GM18909 (cell line): Measurements from ENCODE around the gene NUP214.
"Not testable (repeated sequence)": the region's sequence is repeated elsewhere in the genome, so short reads cannot be mapped to it uniquely, and the experiment has no call there.

Experiments
- ATAC-seq: cut with Tn5 transposase; IDR thresholded peaks from one replicate; pipeline ENCODE4 v1.9.1; 2021; ENCODE audit warnings: mild to moderate bottlenecking; ENCODE audit not compliant: unreplicated experiment, poor library complexity

The NUP214 gene

DNA sequence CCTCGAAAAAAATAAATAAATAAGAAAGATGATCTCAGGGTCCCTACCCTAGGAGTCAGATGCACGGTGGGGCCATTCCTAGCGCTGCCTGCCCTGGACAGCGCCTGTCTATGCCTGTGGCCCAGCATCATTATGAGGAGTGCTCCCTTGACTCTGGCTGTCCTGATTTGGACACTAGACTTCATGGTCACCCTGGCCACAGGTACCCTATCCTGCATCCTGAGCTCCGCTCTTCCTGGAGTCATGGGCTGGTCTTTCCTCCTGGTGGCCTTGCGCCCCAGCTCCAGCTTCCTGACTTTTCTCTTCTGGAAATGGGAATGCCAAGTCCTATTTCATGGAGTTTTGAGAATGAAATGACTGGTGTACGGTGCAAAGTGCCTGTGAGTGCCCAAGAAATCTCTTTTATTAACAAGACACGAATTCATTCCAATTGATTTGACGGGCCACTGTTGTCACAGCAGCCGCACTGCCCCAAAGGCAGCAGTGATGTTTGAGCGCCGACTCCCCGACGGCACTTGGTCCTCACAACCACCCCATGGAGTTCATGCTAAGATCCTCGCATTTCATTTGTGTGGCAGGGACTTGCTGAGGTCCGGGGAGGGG, 29.6 kb upstream of the NUP214 start:
- ATAC-seq, result no peak

DNA sequence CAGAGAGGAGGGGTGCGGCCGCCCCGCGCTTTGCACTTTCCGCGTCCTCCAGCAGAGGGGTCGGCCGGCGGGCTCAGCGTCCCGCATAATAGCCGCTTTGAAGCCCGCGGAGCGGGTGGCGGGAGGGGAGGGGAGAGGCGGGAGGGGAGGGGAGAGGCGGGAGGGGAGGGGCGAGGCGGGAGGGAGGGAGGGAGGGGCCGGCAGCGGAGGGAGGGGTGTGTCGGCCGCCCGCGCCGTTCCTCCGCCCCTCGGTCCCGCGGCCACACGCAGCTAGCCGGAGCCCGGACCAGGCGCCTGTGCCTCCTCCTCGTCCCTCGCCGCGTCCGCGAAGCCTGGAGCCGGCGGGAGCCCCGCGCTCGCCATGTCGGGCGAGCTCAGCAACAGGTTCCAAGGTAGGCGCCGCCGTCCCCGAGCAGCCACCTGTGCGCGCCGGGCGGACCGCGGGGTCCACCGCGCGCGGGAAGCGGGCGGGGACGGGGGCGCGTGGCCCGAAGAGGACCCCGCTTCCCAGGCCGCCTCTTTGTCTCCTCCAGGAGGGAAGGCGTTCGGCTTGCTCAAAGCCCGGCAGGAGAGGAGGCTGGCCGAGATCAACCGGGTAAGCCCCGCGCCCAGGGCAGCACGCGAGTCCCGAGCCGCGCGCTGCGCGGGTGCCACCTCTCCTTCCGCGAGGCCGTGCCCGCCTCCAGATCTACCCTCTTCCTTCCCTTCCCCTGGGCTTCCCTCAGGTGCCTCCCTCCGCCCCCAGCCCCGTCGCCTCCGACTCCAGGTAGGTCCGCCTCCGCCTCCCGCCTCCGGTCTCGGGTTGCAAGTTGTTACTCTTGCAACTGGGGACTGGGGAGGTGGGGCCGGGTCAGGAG, 28.9 kb upstream of the NUP214 start, which contains the start of gene AIF1L:
AIF1L (plus strand) TSS at position 263 of the 857 bp plus-strand sequence; CDS start at position 362, 99 bp downstream.
- no peak for ATAC-seq

DNA sequence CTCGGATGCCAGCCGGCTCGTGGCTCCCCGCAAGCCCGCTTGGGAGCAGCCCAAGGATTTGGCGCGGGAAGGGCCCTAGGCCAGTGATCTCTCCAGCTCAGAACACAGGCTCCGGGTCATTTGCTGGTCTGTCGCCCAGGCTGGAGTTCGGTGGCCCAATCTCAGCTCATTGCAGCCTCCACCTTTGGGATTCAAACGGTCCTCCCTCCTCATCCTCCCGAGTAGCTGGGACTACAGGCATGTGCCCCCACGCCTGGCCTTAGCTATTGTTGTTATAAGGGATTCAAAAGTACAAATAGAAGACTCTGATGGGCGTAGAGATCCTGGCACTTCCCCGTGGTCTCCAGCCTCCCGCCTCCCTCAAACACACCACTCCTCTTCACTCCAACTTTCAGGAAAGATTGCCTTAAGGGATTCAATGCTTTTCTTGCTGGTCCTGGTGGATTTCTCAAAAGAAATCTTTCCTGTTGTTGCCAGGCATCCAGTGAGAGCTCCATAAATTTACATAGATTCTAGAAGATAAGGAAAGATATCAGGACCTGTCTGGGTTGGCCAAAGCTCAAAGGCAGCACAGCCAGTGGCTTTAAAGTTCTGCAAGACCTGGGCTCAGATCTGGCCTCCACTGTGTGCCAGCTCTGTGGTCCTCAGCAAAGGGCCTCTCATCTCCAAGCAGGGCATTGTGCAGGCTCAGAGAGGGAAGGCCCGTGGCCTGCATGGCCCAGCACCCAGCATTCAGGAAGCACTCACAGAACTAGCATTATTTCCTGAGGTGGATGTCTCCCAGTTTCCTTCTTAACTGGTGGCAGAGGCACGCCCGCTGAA, 28.0 kb upstream of the NUP214 start:
- no peak for ATAC-seq

DNA sequence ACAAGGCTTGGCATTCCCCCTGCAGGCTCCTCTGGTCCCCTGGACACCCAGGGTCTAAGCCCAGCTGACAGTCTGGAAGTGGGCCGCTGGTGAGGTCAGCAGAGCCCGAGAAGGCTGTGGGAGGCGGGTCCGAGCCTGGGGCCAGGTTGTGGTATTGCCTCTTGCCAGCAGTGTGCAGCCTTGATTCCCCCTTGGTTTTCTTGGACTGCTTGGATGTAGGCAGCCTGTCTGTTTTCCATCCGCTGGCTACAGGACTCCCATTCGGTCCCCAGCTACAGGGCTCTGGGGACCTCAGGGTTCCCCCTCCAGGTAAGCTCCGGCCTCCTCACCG, 27.5 kb upstream of the NUP214 start:
- no peak for ATAC-seq

DNA sequence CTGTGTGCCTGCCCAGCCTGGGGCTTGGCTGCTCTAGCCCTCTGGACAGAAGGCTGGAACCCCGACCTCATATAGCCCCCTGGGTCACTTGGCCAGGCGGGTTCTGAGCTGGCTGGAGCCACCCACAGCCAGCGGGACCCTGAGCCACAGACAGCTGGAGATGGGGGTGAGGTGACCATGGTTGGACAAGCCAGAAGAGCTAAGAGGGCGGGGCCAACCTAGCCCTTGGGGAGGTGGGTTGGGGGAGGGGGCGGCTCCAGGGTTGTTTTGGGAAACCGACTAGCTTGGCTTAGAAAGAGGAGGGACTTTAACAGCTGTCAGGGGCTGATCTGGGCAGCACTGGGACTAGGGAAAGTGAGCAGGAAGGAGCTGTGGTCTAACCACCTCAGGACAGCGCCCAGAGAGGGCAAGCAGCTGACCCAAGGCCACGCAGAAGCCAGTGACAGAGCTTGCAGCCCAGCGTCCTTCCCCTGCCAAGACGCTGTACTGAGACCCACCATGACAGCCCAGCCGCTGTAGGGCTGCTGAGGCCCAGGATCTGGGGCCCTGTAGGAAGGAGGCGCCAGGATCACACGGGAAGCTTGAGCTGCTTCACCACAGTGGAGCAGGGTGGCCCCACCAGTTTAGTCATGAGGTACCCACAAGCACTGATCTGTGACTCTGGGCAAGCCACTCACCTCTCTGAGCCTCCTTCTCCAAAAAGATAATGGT, 26.8 kb upstream of the NUP214 start:
- ATAC-seq, result no peak

DNA sequence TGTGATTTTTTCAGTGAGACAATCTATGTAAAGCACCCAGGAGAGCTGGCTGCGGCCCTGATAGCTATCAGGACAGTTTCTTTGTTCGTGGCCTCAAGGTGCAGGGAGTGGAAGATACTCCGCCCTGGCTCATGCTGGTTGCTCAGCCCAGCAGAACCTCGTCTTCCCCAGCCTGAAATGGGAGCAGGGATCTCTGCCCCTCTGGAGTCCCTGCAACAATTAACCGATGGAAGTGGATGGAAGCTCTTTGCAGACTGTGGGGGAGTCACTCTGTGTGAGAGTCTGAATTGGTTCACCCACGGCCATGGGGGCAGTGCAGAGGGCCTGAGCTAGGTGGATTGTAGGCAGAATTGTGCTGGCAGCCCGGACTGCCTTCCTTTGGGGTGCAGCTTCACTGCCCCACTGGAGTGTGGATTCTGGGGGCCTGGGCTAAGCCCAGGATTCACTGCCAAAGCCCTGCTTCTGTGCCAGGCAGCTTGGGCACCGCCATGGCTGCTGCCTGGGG, 26.2 kb upstream of the NUP214 start:
- no peak for ATAC-seq

DNA sequence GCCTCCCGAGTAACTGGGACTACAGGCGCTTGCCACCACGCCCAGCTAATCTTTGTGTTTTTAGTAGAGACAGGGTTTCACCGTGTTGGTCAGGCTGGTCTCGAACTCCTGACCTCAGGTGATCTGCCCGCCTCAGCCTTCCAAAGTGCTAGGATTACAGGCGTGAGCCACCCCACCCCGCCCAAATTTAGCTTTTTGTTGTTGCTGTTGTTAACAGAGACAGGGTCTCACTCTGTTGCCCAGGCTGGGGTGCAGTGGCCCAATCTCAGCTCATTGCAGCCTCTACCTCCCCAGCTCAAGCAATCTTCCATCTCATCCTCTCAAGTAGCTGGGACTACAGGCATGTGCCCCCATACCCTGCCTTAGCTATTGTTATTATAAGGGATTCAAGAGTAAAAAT, 25.5 kb upstream of the NUP214 start:
- not testable (repeated sequence) for ATAC-seq

DNA sequence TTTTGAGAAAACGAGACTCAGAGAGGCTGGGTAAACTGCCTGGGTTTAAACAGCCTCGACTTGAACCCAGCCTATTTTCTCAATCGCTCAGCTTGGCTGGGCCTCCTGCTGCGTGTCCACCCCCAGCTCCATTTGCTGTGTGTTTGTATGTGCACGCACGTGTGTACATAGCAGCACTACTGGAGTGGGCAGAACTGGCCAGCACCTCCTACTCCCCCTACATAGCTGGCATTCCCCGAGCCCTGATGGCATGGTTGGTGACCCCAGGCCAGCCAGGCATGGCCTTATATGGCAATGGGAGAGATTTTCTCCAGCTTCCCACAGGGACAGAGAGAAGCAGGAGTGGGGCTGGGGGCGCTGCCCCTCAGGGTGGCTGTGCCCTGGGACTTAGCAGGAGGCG, 24.9 kb upstream of the NUP214 start:
- ATAC-seq, result no peak

DNA sequence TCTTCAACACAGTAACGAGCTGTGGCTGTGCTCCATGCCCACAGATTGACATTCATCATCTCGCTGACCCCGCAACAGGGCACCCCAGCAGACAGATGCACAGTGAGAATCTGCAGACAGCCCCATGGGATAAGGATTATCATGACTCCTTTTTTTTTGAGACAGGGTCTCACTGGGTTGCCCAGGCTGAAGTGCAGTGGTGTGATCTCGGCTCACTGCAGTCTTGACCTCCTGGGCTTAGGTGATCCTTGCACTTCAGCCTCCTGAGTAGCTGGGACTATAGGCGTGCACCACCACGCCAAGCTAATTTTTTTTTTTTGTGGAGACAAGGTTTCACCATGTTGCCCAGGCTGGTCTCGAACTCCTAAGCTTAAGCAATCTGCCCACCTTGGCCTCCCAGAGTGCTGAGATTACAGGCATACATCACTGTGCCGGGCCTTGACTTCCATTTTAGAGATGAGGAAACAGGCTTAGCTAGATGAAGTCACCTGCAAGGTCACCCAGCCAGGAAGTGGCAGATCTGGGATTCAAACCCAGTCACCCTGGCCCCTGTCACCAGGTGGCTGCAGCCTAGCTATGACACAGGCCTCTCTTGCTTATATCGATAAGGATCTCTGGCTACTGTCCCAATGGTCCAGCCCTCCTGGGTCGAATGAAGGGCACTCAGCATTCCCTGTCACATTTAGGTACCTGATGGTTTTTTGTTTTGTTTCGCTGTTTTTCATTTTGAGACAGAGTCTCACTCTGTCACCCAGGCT, 24.0 kb upstream of the NUP214 start:
- ATAC-seq, result no peak

DNA sequence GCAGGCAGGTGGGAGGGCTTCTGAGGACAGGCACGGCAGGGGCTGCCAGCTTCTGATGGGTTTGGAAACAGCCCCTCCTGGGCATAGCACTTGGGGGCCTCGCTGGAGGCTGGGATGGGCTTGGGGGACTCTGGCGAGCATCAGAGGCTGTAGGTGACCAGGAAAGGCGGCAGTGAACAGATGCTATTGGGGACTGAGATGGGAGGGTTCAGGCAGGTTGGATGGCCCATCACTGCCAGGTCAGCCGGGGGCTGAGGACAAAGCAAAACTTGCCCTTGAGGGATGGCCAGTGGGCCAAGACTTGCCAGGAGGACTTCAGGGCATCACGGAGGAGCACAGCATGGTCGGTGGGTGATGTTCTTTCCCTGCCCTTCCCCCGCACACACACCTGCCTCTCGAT, 22.4 kb upstream of the NUP214 start:
- ATAC-seq, result no peak

DNA sequence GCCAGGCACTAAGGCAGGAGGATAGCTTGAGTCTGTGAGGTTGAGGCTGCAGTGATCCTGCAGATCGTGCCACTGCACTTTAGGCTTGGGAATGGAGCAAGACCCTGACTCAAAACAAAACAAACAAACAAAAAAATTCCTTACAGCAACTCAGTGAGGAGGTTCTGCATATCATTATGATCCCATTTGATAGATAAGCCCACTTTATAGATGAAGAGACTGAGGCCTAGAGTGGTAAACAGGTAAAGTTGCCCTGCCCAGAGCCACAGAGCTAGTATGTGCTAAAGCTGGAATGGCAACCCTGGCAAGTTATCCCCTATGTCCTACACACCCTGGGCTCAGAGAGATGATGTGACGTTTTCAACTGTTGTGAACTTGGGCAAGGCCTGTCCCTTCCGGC, 21.9 kb upstream of the NUP214 start:
- ATAC-seq, result no peak

DNA sequence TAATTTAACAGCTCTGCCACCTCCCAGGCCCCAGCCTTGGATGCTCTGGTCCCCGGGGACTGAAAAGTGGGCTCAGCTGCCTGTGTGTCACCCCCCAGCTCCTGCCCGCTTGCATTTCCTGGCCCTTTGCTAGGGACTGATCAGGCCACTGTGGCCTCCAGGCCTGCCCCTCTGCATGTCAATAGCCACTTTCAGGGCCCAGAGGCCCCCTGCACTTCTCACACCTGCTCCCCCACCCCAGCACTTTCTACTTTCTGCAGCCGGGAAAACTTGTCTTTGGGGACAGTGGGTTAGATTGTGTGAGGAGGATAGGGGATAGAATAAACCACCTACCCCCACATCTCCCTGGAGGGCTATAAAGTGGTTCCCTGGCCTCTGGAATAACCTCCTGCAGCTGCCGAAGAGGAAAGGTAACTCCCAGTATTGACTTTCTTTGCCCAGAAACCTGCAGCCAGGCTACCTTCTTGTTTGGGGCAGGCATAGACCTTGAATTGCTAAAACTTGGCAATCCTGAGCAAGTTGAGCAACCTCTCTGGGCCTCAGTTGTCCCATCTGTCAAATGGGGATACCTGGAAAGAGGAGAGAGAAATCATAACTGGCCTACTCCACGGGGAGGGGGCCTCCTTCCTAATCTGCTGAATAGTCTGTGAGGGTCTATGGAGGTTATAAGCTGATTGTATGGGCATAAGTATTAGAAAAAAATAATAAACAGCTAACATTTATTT, 21.2 kb upstream of the NUP214 start:
- no peak for ATAC-seq

DNA sequence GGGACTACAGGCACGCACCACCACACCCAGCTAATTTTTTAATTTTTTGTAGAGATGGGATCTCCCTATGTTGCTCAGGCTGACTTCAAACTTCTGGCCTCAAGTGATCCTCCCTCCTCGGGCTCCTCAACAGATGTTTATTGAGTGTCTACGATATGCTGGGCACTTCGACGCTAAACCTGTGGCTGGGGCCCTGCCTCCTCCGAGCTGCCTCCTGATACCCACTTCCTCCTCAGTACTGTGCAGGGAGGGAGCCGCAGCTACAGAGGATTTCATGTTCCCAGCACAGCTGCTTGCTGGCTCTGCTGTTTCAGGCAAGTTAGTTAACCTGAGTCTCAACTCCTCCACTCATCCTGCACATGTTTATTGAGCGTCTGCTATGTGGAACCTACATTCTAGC, 19.4 kb upstream of the NUP214 start:
- no peak for ATAC-seq

DNA sequence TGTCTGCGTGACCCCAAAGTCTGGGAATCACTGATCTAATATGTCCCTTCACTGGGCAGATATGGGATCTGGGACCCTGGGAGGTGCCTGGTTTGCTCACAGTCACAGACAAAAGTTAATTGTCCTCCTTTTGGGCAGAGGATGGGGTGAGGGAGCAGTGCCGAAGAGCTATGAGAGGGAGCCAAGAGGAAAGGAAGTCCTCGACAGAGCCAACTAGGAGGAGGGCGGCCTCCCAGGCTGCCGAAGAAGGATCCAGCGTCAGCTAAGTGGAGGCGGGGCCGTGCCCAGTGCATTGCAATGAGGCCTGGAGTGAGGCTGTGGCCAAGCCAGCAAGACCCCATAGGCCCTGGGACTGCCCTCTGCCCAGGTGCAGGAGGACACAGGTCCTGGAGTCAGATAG, 17.6 kb upstream of the NUP214 start:
- ATAC-seq, result no peak

DNA sequence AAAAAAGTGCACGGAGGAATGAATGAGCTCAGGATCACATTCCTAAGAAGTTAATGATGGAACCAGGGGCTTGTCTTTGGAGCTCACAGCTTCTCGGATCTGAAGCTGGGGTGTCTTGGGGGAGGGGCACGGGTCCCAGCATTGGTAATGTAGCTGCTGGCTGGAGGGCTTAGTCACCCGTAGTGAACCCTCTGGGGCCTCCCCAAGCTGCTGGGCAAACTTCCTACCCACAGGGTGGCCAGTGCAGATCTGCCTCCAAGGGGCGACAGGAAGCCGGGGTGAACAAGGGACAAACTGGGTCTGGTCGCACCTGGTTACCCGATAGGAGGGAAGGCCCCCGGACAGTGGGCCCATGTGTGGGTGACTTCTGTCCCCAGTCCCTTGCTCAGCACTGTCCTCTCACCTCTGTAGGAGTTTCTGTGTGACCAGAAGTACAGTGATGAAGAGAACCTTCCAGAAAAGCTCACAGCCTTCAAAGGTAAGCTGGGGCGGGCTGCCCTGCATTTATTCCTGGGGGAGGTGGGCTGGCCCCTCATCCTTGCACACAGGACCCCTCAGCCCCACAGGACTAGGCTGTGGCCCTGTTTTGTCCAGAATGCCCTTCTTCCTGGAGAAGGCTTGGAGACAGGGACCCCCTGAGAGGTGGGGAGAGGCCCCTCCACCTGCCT, 14.1 kb upstream of the NUP214 start:
- no peak for ATAC-seq

DNA sequence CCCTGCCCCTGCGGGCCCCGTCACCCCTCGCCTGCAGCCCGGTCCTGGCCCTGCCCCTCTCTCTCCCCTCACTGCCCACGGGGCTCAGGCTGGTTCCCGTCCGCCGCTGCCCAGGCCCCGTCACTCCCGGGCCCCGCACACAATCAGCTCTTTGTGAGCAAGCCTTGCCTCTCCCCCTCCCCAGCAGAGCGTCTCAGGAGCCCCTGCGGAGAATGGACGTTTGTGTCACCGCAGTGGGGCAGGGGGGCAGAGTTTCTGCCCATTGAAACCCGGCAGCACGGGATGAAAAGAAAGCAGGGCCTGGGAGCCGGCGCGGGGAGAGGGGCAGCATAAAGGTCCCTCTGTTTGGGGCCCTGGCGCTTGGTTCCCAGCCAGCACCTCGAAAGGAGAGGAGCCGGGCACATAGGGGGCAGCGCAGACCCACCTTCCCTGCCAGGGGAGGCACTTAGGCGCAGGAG, 13.5 kb upstream of the NUP214 start:
- ATAC-seq, result no peak

DNA sequence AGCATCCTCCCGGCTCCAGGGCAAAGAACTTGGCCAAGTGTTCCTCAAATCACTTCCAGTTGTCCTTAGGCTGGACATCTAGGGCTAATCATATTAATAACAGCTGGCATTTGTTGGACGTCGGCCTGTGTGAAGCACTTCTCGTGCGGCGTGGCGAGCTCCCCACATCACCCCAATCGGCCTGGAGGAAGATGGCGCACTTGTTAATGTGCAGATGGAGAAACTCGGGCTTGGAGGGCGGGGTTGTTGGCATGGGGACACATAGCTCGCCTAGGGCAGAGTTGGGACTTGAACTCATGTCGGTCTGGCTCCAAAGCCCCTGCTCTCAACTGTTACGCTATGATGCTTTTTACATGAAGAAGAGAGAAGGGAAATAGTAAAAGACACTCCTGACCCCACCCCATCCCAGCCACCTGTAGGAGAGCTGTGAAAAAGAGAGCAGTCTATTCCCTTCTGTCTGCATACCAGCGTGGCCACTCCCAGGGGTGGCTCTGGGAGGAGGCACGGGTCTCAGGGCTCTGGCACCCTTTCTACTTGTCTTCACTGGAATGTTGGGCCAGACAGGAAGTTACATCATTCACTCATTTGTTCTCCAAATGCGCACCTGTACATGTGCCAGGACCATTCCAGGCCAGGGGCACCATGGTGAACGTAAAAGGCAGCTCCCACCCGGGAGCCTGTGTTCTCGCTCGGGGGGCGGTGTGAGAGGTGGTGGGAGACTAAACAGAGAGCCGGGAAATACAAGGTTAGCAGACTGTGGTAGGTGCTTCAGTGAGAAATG, 12.8 kb upstream of the NUP214 start:
- no peak for ATAC-seq

DNA sequence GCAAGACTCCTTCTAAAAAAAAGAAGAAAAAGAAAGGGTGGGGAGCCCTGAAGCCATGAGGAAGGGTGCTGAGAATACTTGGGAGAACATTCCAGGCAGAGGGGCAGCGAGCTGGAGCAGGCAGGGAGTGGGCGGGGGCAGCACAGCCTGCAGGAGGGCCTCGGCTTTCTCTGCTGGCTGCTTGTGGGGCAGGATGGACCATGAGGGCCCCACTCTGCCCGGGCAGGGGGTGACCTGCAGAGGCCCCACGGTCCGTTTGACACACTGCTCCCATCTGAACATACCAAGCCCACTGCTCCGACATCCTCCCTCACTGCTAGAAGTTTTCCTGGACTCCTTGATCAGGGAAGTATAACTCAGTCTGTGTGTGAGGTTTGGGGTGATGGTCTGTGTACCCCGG, 11.7 kb upstream of the NUP214 start:
- no peak for ATAC-seq
